Measurements from ENCODE around the gene CDK5R2.

CDK5R2 gene

DNA sequence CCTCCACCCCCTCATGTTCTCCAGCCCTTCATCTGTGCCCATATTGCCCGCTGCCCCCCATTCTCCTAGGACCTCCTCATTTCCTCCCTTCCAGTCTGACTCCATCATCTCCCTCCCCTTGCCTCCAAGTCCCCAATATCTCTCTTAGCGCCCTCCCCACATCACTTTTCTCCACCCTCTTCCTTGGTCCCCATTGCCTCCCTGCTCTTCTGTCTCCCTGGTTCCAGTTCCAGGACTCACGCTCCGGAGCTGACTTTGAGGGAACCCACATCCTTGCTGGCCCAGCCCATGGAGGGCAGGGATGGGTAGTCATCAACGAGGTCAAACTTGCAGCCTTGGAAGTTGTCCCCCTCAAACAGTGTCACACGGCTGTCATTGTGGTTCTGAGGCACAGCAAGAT is 31.1 kb downstream of the CDK5R2 start:
- no peak for DNase-seq

DNA sequence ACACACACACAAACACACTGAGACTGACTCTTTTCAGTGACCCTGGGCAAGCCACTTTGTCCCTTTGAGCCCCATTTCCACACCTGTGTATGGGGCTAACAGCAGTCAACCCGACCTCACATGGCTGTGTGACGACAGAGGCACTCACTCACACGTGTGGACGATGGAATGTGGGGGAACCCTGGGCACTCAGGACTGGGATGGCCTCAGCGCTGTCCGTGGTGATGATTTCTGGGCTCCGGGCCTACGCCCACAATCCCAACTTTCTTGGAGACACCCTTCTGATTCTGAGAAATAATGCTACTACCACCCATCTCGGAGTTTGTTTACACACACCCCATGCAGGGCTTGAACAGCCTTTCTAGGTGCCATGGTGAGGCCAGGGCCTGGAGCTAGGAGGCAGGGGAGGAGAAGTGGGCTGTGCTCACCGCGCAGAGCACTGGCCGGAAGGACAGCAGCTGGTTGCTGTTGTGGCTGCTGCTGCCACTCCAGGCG is 32.3 kb downstream of the CDK5R2 start:
- no peak for DNase-seq

DNA sequence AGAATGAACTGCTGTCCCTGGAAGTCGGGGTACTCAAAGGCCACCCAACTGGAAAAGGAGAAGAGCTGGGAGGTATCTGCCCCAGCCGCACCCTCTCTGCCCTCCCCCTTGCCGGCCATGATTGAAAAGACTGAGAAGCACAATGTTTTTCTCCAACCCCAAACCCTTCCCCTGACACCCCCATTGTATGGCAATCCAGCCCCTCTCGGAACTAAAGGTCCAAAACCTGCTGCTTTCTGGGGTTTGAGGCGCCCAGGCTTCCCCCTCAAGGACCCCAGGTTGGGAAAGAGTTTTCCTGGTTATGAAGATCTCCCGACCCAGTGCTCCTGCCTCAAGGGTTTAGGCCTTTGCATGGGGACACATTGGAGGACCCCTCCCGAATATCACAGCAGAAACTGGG is 32.7 kb downstream of the CDK5R2 start:
- no peak for DNase-seq

DNA sequence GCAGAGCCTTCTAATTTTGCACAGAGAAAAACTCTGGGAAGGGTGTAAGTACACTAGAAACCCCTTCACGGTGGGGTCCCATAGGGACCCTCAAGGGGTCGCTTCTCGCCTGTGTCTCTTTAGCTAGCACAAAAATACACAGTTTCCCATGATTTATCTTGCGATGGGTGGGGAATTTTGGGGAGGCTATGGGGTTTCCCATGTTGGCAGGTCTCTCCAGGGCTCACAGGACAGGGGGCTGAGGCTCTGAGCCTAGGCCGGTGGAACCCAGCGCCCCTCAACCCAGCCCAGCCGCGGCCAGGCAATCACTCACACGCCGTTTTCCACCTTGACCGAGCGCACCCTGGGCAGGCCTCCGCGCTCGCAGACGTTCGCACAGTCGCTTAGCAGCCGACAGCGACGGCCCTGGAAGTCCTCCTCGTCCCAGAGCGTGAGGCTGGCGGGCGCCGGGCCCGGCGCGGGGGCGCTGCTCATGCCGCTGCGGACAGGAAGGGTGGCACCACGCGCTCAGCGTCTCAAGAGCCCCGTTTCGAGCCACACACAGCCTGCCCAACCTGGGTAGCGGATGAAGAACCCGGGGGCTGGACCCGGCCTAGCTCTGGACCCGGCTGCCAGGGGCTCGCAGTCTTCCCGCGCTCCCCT is 33.4 kb downstream of the CDK5R2 start:
- no peak for DNase-seq

DNA sequence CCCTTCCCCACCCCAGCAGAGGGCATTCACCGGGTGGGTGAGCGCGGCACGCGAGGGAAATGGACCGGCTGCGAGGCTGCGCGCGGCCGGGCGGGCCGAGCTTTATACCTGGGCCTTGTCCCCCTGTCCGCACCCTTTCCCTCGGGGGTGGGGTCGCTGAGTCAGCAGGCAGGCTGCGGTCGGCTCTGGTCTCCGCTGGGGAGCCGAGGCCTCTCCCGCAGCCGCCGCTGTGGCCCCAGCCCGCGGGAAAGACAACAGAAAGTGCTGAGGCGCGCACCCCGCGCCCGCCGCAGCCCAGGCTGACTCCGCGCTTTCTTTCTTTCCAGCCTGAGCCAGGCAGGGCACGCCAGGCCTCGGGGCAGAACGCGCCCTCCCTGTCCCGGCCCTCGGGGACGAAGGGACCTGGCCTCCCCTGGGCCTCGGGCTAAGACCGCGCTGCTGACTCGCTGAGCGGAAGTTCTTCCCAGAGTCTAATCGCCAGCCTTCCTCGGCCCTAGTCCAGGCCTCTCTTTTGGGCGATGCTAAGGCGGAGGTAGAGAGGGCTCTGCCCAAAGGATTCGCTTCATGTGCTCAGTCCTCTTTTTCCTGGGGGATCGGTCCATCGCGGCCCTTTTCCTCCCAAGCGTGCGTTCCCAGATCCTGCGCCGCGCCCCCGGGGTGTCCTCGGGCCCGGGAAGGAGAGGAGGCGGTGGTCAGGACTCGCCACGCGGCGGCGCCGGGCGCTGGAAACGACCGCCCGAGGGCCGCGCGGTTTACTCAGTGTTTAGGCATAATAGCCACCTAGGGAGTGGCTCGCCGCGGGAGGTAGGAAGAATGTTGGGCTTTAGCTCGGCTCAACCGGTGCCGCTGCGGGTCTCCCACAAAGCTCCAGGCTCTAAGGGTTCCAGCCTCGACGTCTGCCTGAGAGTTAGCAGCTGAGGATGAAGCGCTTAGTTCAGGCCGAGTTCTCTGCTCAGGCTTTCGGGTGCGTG is 34.2 kb downstream of the CDK5R2 start, which contains the start of gene CRYBA2:
TSS of gene CRYBA2 (minus strand) at position 78 of the 971 bp plus-strand sequence. CDS start 246 bp downstream, outside the sequence.
- no peak for DNase-seq

DNA sequence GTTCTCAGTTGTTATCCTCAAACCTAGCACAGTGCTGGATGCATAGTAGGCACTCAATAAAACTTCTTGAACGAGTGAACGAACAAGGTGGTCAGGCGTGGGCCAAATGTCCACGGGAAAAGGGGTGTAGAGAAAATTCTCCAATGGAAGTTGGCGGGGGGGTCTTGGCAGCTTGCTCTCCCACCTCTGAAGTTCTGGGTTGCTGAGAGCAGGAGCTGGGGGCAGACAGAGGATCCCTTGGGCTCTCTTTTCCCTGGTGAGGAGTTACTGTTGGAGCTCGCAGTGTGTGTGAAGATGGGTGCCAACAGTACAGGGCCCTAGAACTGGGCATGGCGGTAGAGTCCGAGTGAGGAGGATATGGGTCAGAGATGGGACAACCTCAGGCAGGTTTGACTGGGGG is 36.1 kb downstream of the CDK5R2 start:
- no peak for DNase-seq

DNA sequence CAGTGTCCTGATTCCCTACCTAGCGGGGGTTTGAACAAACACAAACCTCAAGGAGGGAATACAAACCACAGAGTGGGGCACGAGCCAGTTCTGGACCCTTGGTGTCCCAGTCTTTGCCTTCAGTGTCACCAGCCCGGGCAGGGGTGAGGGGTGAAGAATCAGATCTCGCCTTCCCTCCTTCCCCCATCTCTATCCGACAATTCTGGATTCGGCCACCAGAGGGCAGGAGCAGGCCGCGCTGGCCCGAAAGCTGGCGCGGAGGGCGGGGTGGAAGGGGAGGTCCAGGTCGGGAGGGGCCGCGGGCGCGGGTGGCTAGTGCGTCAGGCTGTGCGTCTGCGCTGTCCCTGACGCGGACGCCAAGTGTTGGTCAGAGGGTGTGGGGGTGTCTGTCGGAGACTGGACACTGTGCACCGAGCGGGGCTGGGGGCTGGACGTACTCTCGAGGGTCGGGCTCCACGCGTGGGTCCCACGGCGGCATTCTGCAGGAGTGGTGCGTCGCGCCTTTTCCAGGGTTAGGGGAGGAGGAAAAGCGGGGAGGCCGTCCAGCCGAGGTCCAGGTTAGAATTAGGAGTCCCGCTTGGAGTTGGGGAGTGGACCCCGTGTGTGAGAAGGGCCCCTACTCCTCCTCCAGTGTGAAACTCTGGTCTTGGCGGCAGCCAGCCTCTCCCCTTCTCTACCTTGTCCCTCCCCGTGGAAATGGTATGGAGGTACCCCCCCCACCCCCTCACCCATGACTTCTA is 36.7 kb downstream of the CDK5R2 start:
- peak; percentile 30 for DNase-seq

DNA sequence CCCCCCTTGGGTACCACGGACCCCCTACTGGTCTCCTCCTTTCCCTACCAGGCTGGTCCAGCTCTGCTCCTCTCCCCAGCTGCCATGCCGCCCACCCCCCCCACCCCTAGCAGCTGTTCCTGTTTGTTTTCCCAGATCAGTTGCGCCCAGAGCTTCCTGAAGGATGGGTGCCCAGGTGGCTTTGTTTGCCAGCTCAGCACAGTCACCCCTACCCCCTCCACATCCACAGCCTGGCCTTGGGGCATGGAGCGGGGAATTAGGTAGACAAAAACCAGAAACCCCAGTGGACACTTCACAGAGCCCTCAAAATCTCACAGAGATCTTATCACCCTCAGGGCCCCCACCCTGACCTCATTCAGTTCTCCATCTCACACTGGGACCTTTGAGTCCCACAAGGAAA is 37.5 kb downstream of the CDK5R2 start:
- no peak for DNase-seq

DNA sequence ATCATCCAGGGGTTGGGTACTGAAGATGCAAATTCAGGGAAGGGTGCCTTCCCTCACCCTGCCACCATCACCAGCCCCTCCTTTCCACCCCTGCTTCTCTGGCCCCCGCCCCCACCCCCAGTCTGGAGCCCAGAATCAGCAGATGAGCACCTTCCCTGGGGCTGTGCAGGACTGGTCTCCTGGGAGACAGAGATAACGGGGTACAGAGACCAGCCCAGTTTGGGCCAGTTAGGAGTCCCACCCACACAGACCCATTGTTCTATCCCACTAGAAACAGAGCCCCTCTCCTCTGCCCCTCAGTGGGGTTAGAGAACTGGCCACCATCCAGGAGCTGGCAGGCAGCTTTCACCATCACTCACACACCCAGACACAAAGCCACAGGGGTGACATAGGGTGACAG is 38.3 kb downstream of the CDK5R2 start:
- DNase-seq, result no peak

DNA sequence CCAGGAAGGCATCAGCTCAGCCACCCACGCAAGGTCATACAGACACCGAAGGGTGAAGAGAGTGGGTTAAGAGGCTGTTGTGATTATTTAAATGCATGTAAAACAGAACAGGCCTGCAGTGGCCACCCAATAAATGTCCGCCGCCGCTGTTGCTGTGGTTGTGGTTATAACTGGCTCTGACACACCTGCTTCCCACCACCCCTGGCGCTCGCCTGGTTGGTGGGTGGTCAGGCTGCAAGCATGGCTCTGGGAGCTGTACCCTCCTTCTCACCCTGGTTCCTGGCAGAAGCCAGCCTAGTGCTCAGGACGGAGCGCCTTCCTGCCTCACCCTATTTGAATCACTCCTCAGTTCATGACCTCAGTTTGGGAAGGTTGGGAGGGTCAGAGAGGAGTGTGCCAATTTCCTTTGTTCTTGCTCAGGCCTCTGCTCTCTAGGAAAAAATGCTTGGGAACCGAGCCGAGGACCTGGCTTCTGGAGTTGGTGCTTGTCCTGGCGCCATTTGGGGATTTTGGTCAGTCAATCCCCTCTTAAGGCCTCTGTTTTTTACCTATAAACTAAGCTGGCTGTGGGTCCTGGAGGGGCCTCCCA is 39.0 kb downstream of the CDK5R2 start:
- DNase-seq, result no peak

DNA sequence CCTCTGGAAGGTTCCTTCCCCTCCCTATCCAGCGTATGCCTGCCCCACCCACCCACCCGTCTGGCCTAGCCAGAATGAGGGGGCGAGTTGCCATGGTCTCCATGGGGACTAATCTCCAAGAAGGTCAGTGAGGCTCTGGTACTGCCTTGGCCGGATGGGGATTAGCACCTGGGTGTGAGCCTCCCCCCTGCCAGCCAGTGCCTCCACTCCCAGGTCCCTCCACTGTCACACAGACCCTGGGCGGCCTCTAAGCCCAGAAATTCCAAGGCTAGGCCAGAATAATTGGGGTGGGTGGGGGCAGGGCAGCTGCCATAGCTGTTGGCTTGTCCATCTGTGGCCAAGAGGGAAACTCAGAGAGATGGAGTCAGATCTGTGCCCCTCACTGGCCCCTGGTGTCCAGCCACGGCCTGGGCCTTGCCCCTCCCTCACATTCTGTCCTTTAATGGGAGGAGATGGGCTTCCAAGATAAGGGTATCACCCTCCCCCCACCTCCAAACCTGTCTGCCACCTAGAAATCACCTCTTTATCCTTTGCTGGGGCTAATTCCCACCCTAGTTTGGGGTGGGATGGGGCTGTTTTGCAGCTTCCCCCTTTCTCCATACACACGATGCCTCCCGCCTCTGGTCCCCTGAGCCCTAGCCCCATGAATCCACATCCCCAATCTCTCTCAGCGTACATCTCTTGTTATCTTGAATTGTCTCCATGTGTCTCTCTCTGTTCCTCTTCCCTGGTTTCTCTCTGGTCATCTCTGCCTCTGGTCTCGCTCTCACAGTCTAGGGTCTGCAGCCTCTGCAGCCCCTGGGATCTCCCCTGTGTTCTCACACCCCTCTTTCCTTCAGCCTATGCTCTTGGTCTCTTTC is 39.8 kb downstream of the CDK5R2 start:
- no peak for DNase-seq

DNA sequence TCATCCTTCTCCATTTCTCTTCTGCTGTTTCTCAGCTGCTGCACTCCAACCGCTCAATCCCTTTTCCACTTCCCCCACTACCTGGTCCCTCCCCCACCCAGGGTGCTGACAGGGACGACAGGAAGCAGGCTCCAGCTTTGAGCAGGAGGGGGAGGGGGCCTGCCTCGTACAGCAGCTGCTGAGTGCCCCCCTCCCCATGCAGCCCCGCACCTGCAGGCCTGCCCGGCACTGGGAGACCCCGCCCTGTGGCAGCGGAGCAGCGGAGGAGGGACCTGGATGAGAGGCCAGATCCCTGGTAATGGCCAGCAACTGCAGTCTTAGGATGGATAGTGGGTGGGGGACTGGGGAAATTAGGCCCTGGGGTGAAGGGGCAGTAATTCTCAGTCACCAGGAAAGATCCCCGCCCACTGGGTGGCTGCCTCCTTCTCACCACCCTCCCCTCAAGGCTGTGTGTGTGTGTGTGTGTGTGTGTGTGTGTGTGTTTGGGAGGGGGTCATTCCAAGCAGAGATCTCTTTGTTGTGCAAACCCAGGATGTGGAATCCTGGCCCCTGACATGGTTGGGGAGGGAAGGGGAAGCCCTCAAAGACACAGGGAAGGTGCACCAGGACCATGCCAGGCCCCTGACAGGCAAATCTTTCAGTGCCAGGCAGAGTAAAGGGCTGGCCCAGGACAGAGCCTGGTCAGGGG is 40.6 kb downstream of the CDK5R2 start:
- no peak for DNase-seq

DNA sequence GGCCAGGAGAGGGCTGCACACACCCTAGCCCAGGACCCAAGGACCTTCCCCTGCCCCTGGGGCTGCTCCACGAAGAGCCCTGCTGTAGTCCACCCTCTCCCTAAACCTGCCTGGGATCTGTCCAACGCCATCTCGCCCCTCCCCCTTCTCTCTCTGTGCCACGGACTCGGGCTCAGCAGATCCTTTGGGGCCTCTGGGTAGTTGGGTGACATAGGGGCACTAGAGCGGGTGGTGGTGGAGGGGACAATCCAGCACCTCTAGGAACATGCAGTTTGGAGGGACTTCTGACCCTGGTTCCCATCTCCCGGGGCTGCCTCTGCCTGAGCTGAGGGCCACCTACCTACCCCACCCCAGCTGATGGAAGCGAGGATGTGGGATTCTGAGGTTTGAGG is 41.1 kb downstream of the CDK5R2 start:
- no peak for DNase-seq

DNA sequence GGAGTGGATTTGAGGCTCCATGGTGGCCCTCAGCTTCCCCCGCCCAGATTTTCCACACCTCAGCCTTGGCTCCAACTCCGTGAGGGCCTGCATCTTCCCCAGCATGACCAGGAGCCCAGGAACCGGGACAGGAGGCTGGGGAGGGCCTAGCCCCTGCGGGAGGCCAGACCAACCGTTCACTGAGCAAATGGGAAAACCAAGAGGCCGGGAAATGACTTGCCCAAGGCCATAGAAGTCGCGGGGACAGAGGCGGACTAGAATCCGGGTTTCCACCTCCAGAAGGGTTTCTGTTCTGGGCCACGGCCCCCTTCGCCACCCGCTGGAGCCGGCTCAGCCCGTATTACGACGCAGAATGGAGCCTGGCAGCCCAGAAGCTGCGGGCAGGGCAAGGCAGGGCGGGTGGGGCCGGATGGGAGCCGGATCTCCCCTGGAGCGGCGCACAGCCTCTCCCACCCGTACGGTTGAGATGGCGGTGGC is 41.7 kb downstream of the CDK5R2 start:
- DNase-seq, result no peak

DNA sequence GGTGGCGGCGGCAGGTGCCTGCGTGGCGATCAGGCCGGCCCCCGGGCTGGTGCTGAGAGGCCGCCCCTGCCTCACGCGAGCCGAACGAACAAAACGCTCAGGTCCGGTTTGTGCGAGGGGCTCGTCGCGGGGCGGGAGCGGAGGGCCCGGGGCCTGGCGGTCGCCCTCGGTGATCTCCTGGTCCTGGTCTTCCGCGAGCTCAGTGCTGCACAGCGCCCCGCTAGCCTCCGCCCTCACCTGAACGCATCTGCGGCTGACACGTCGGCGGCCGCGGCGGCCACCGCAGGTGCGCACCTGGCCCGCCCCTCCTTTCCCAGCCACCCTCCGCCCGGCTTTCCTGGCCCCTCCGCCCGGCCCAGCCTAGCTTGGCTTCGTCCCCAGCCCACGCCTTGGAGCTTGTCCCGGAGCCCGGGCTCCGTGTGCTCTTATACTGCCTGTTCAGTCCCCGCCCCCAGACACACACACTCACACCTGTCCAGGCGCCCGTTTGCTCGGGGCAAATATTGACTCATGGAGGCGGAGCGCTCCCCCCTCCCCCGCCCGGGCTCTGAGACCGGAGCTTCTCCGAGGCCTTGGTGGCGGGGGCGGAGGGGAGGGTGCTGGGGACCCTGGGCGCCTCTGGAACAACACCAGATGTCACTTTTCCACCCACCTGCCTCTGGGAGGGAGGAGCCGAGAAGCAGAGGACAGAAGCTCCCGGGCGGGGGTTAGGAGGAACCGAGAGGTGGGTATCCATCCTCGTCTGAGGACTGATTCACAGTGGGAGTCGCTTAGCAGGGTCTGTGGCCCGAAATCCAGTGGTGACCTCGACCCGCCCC is 42.3 kb downstream of the CDK5R2 start:
- DNase-seq, result no peak

DNA sequence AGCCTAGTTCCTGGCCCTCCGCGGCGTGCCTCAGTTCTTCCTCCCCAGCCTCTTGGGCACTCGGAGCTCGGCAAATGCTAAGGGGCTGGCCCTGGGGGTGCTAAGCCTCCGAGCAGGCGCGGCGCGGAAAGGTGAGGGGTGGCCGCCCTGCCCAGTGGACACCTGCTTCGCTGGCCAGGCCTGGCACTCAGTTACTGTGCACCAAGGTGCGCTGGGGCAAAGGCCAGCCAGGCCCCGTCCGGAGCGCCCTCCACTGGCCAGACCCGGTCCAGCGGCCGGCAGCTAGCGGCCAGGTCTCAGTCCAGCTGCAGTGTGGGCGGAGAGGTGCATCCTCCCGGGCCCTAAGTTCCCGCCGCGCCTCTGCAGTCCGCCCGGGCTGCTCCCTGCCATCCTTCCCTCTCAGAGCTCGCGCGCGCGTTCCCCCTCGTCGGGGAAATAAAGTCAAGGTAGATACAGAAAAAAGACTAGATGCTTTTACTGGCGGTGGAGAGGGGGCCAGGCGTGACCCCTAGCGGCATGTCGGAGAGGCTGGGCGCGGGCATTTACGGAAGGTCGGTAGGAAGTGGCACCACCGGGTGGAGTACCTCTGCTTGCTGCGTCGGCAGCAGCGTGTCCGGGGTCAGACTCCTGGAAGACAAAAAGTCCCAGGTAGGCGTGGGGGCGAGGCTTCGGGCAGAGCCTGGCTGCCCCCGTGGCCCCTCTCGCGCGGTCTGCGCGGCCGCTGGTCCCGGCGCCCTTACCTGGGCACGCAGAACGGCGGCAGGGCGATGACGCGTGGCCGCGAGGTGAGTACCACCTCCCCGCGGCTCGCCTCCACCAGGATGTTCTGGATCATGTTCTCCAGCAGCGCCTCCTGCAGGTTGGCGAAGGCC is 43.2 kb downstream of the CDK5R2 start:
- no peak for DNase-seq

DNA sequence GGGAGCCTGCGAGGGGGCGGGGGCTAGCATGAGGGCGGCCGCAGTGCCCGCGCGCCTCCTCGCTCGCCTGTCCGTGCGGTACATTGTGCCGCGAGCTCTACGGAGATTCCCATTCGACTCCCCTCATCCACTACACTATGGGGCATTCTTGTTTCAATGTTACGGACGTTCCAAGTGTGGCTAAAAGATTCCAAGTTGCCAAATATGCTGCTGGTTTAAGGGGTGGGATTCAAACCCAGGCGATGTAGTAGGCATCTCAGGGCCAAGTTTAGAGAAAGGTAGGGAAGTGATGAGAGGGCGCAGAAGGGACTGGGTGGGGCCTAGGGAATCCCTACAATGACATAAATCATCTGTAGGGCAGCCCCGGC is 43.8 kb downstream of the CDK5R2 start:
- no peak for DNase-seq

DNA sequence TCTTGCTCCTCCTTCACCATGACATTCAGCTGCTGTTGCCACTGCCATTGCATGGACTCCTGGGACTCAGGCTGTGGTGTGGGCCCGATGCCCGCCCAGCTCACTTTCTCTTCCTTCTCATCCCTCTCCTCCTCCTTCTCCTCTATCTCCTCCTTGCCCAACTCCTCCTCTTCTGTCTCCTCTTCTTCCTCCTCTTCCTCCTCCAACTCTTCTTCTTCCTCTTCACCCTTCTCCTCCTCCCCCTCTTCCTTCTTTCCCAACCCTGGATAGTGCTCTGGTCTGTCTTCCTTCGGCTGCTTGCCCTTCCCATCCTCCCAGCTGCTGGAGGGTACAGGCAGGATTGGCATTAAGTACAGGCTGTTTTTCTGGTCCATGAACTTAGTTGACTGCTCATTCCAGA is 44.5 kb downstream of the CDK5R2 start:
- no peak for DNase-seq

DNA sequence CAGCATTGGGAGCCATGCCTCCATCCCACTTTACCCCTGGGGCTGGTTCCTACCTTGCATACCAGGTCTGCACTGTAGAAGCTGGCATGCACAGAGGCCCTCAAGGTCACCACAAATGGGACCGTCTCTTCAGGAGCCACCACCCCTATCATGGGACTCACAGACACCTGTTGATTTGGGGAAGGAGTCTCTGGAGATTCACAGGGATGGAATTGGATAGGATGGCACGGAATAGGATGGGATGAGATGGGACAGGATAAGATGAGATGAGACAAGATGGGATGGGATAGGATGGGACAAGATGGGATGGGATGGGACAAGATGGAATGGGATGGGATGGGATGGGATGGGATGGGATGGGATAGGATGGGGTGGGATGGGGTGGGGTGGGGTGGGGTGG is 49.8 kb downstream of the CDK5R2 start:
- DNase-seq, result no peak
